Heart left ventricle (tissue), 16 donors: ENCODE measurements around the gene LGI2. TPM values are rescaled to one million over a fixed set of nuclear protein-coding genes. Genes with fewer than 3 reads are reported as not detected.

ENCODE experiments used
- ATAC-seq, 4 donors: fragments of 200-7000 bp; cut with Tn5 transposase; one replicate each; pipeline ENCODE4 v1.9.1; 2020 to 2022; ENCODE audit warnings: moderate library complexity in 4 of 4, mild to moderate bottlenecking in 3 of 4, moderate number of reproducible peaks in 1 of 4
- DNase-seq, 5 donors: peaks; one replicate each; pipeline ENCODE4 v3.0.0-alpha.2; 2020
- H3K27ac ChIP-seq, 12 donors: fragments of 200-600 bp; sonication (generic) in 4 of 12; one replicate each; pipeline versions ENCODE4 v1.5.0 to v1.8.0; 2016 to 2022; ENCODE audit warnings: mild to moderate bottlenecking in 2 of 12
- H3K27me3 ChIP-seq, 9 donors: fragments of 200-600 bp; sonication (generic) in 2 of 9; one replicate each; pipeline versions ENCODE4 v1.5.1 to v1.8.0; 2016 to 2022; ENCODE audit warnings: mild to moderate bottlenecking in 3 of 9
- H3K36me3 ChIP-seq, 9 donors: fragments of 200-600 bp; sonication (generic) in 2 of 9; one replicate each; pipeline versions ENCODE4 v1.5.0 to v1.8.0; 2018 to 2022; ENCODE audit warnings: mild to moderate bottlenecking in 2 of 9
- H3K4me1 ChIP-seq, 12 donors: fragments of 200-600 bp; sonication (generic) in 4 of 12; one replicate each; pipeline versions ENCODE4 v1.5.0 to v1.8.0; 2016 to 2022; ENCODE audit warnings: mild to moderate bottlenecking in 3 of 12
- H3K4me3 ChIP-seq, 12 donors: fragments of 200-600 bp; sonication (generic) in 4 of 12; one replicate each; pipeline versions ENCODE4 v1.5.0 to v1.8.0; 2017 to 2022; ENCODE audit warnings: mild to moderate bottlenecking in 9 of 12, moderate library complexity in 4 of 12
- H3K9me3 ChIP-seq, 12 donors: fragments of 200-600 bp; sonication (generic) in 4 of 12; one replicate each; pipeline versions ENCODE4 v1.5.0 to v1.8.0; 2016 to 2022; ENCODE audit warnings: mild to moderate bottlenecking in 1 of 12
- POLR2A ChIP-seq, 2 donors: fragments of 450-650 bp; IDR thresholded peaks; one replicate each; pipeline ENCODE4 v1.6.1; 2017; ENCODE audit warnings: antibody characterized with exemption in 2 of 2, mild to moderate bottlenecking in 2 of 2, moderate library complexity in 2 of 2
- WGBS, 4 donors: extraction: QIAGEN DNeasy Blood & Tissue Kit in 2 of 4; methylation state at CpG; one replicate each; pipeline versions ENCODE4 v1.1.5 to v1.1.7; 2013 to 2018; 5-methylcytosine and 5-hydroxymethylcytosine counted together
- intact Hi-C, 10 donors: fragments of 100-400 bp; cut with DNase I; formaldehyde crosslinking; loops; one replicate each; pipeline versions ENCODE4 v1.11.1 to v1.14.2; 2022
- polyA plus RNA-seq, 2 donors: library from polyadenylated mRNA; stranded (reverse); fragments of 200-250 nt; gene quantifications; one replicate each; pipeline ENCODE4 v1.2.3, GENCODE V29; 2013
- total RNA-seq, 9 donors: library from RNA; depleted of rRNA in 2 of 9; stranded (reverse); fragments of >200 nt in 2 of 9; fragmentation: NEBNext Ultra II Directional in 3 of 9; extraction: Animal tissue kit (Norgen Biotek cat#: 25700) in 3 of 9; gene quantifications; one replicate each; pipeline versions ENCODE4 v1.1.0 to v1.2.4, GENCODE V29; 2016 to 2023
- TF ChIP-seq, protein P1 (sequence below), 12 donors: fragments of 200-600 bp; sonication (generic) in 4 of 12; IDR thresholded peaks; one replicate each; pipeline versions ENCODE4 v1.5.0 to v1.8.0; 2018 to 2022; ENCODE audit warnings: antibody characterized with exemption in 12 of 12, mild to moderate bottlenecking in 5 of 12
- donor health status: ischemic (EF 13 %, LVEDD 7.1; RV severe dilation, severe dysfunction).
- donor health status: healthy with polysubstance abuse.
- donor health status: DM: no; HTN: yes; CAD: no.
- donor health status: DM: no; HTN: no; CAD: no.
- donor health status: ischemic (EF 25% LVEDD 6.9; RV normal size, moderate dysfunction).
- donor health status: ischemic (EF 25% LVEDD 5.7; RV mildly dilated, moderate dysfunction).
- donor health status: healthy.
- donor health status: DM: yes; HTN: yes; CAD: no.
- donor health status: ischemic (EF 35%, LVEDD 5.7; RV mildly dilated, moderate dysfunction).
- donor health status: nonischemic (EF 11% LVEDD 7.7; RV severe dilation, severe dysfunction).
- donor health status: DM: yes; HTN: yes; CAD: no.
- donor health status: PGD.
- donor health status: ischemic (EF 29% LVEDD 5.4; RV normal size, mild dysfunction).
- donor health status: nonischemic (EF 23%, LVEDD 6.1; RV moderate dilation, normal function).

The LGI2 gene
- total and polyA plus RNA-seq, 11 donors = 0.50 to 10.6 (median 2.4) TPM

GRCh38 chr4:24968278-24968677 lies 62.5 kb downstream of the LGI2 start:
- peaks cover 0 to 16% (median 3%) of the 10 kb centered on the region in 12 donors for H3K9me3 ChIP-seq
- no peak for TF ChIP-seq POLR2A (IDR thresholded peaks at IDR 0.05)
- TF ChIP-seq, protein P1, sequence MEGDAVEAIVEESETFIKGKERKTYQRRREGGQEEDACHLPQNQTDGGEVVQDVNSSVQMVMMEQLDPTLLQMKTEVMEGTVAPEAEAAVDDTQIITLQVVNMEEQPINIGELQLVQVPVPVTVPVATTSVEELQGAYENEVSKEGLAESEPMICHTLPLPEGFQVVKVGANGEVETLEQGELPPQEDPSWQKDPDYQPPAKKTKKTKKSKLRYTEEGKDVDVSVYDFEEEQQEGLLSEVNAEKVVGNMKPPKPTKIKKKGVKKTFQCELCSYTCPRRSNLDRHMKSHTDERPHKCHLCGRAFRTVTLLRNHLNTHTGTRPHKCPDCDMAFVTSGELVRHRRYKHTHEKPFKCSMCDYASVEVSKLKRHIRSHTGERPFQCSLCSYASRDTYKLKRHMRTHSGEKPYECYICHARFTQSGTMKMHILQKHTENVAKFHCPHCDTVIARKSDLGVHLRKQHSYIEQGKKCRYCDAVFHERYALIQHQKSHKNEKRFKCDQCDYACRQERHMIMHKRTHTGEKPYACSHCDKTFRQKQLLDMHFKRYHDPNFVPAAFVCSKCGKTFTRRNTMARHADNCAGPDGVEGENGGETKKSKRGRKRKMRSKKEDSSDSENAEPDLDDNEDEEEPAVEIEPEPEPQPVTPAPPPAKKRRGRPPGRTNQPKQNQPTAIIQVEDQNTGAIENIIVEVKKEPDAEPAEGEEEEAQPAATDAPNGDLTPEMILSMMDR (IDR thresholded peaks at IDR 0.05) = no peak
- no peak for ATAC-seq
- no peak overlapping the region for H3K4me3 ChIP-seq
- WGBS, 4 donors = 90 to 98% (median 96%) methylated on average over 4 to 6 of the region's 6 CpGs
- peaks cover 0 to 10% (median 1%) of the 10 kb centered on the region in 12 donors for H3K4me1 ChIP-seq
- H3K36me3 ChIP-seq = no peaks in the 10 kb centered on the region
- no peak for DNase-seq
- intact Hi-C loops = no loop called here
- H3K27me3 ChIP-seq = no peaks in the 10 kb centered on the region
- H3K27ac ChIP-seq = no peak overlapping the region

- WGBS, 4 donors = 87 to 93% (median 90%) methylated on average over 4 of the region's 4 CpGs
- ATAC-seq = no peak
- TF ChIP-seq, protein P1 (IDR thresholded peaks at IDR 0.05) = no peak
- TF ChIP-seq POLR2A (IDR thresholded peaks at IDR 0.05) = no peak
- H3K4me1 ChIP-seq = peaks cover 0 to 10% (median 0%) of the 10 kb centered on the region in 12 donors
- peaks cover 0 to 16% (median 3%) of the 10 kb centered on the region in 12 donors for H3K9me3 ChIP-seq
- H3K4me3 ChIP-seq = no peak overlapping the region
- no peak overlapping the region for H3K27ac ChIP-seq
- DNase-seq = no peak
- intact Hi-C loops = no loop called here
- no peaks in the 10 kb centered on the region for H3K36me3 ChIP-seq
- H3K27me3 ChIP-seq = no peaks in the 10 kb centered on the region
These were observed 63.4 kb downstream of the LGI2 start for GRCh38 chr4:24967346-24967745.

- Histone ChIP-seq H3K4me3 (no peak overlapping the region), H3K27me3 (no peaks in the 10 kb centered on the region), H3K4me1 (peaks cover 0 to 2% (median 0%) of the 10 kb centered on the region in 12 donors), H3K9me3 (peaks cover 0 to 16% (median 3%) of the 10 kb centered on the region in 12 donors), H3K27ac (no peak overlapping the region), H3K36me3 (no peaks in the 10 kb centered on the region)
- intact Hi-C loops = no loop called here
- no peak for DNase-seq
- no peak for ATAC-seq
- TF ChIP-seq, protein P1 (IDR thresholded peaks at IDR 0.05) = no peak
- TF ChIP-seq POLR2A (IDR thresholded peaks at IDR 0.05) = no peak
- WGBS, 4 donors = 69 to 92% (median 82%) methylated on average over 7 of the region's 7 CpGs
These were observed 64.7 kb downstream of the LGI2 start for GRCh38 chr4:24966076-24966475.

DNA sequence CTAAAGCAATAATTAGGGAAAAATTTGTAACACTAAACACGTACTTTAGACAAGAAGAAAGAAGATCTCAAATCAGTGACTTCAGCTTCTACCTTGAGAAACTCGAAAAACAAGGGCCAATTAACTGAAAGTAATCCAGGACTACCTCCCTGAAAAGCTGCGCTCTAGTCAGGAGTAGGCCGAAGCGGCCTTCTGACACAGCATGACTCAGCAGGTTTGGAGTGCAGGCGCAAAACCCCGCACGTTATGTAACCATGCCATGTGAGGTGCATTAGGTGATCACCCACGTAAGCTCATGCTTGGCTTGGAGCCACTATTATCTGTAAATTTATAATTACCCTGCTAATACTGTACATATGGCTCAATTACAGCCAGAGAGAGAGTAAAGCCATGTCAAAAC lies 65.1 kb downstream of the LGI2 start:
- ATAC-seq = no peak
- H3K27ac ChIP-seq = no peak overlapping the region
- TF ChIP-seq POLR2A (IDR thresholded peaks at IDR 0.05) = no peak
- TF ChIP-seq, protein P1 (IDR thresholded peaks at IDR 0.05) = no peak
- H3K27me3 ChIP-seq = no peaks in the 10 kb centered on the region
- intact Hi-C loops = no loop called here
- DNase-seq = no peak
- no peaks in the 10 kb centered on the region for H3K36me3 ChIP-seq
- no peak overlapping the region for H3K4me3 ChIP-seq
- H3K9me3 ChIP-seq = peaks cover 0 to 16% (median 3%) of the 10 kb centered on the region in 12 donors
- H3K4me1 ChIP-seq = no peaks in the 10 kb centered on the region
- WGBS, 4 donors = 68 to 90% (median 82%) methylated on average over 9 of the region's 9 CpGs
